NCI-H446 (cell line): ENCODE data around the gene ZNF445.
"Not testable (repeated sequence)": the region's sequence is repeated elsewhere in the genome, so short reads cannot be mapped to it uniquely, and the experiment has no call there.

ENCODE experiments used
- DNase-seq, 2 experiments: peaks; one replicate each; lab custom pipeline; 2025; lab: John Stamatoyannopoulos, UW

ZNF445 gene

DNA sequence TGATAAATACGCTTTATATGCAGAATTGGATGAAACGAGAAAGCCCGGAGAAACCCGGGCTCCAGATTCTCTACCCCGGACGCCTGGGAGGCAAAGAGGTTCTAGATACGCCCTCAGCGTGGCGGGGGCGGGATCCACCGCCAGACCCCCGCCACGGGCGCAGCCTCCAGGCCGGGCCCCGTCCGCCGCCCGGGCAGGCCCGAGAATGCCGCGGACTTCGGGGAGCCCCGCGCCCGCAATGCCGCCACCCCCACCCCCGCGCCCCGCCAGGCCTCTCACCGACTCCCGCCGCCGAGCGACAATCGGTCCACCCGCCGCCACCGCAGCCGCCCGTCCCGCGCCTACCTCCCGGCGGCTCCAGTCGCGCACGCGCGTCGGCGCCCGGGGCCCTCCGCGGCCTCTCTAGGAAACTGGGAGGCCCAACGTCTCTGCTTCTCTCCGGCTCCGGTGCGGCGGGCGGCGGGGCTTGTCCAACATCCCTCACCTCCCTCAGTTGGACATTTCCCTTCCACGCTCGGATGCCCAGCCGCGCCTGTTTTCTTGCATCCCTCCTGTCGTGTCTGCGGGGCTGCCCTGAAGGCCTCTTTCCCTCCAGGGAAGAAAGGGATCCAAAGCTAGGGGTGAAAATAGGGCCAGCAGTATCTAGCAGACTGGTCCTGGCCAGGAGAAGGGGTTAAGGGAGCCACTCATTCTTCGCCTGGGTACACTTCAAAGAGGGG lies at the start of gene ZNF445:
TSS of gene ZNF445 (minus strand) at position 359 of the 719 bp plus-strand sequence. CDS start 22,121 bp downstream, outside the sequence.
- peak; percentile 1 to 60 for DNase-seq

DNA sequence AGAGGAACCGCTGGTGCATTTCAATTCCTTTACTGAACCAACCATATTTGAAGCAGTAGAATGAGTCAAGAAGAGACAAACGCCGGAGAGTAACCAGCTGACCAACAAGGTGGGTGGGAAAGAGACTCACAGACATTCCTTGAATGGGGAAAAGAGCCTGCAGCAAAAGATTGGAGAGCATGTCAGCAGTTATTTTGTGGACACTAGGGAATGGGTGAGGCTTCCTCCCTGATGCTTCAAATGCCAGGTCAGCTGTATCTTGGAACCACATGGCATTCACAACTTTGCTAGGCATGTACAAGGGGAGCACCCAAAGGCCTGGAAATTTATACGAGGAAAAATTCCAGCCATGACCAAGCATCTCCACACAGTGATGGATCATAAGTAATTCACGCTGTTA lies 47.6 kb upstream of the ZNF445 start:
- DNase-seq, result no peak

DNA sequence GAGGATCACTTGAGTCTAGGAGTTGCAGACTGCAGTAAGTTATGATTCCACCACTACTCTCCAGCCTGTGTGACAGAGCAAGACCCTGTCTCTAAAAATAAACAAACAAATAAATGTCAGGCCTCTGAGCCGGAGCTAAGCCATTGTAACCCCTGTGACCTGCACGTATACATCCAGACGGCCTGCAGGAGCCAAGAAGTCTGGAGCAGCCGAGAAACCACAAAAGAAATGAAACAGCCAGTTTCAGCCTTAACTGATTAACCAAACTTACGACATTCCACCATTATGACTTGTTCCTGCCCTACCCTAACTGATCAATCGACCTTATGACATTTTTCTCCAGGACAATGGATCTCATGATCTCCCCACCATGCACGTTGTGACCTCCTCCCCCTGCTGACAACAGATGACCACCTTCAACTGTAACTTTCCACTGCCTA lies 45.0 kb upstream of the ZNF445 start:
- DNase-seq, result no peak

DNA sequence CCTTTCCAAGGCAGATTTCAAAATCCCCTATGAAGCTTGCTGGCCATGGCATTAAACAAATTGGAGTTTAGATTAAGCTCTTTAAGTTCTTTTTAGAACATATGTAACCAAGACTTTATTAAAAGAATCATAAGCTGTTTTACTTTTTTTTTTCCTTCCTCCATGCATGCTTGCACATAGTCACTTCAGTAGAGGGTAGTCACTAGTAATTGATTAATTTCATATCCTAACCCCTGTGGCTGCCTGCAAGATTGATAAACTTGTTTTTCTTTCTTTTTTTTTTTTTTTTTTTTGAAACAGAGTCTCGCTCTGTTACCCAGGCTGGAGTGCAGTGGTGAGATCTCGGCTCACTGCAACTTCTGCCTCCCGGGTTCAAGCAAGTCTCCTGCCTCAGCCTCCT lies 44.3 kb upstream of the ZNF445 start:
- DNase-seq, result no peak

DNA sequence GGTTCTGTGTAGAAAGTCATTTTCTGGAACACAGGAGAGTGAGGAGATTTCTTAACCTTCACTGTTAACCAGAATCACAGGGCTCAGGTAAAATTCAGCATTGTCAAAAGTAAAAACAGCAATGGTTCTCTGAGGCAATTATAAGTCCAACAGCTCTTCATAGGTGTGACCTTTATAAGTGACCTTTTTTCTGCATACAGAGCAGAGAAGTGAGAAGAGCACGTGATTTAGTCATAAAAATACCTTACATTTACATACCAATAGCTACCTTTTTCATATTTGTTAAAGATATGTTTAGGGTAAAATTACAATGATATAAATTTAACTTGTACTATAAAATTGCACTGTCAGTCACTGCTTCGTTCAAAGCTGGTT lies 41.3 kb upstream of the ZNF445 start:
- DNase-seq, result no peak

DNA sequence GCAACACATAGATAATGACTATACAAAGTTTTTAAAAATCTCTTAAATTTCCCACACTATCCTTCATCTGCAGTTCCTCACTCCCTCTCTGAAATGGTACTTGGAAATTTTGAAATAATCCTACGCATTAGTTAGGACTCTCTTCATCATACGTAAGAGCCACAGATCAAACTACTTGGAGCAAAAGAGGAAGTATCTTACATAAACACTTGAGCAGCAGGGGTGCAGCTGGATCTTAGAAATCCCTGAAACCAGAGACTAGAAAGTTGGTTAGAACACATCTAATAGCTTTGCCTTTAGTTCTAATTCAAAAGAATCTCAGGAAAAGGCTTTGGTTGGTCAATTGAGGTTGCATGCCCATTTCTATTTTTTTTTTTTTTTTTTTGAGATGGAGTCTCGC lies 38.8 kb upstream of the ZNF445 start:
- DNase-seq, result no peak

DNA sequence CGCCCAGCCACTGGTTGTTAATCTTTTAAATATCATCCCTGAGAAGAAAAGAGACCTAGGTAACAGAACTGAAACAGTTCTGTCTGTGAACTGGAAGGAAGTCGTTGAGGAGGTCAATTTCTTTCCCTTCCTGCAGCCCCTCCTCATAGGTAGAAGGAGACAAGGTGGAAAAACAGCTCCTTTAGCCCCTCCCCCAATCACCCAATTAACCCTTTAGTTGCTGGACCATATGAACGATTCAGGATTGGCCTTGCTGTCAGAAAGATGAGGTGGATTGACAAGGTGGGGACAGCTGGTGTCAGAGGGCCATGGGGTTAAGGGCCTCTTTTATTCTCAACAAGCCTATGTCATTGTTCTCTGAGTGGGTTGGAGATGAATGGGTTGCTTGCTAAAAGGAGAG lies 36.0 kb upstream of the ZNF445 start:
- DNase-seq, result no peak

DNA sequence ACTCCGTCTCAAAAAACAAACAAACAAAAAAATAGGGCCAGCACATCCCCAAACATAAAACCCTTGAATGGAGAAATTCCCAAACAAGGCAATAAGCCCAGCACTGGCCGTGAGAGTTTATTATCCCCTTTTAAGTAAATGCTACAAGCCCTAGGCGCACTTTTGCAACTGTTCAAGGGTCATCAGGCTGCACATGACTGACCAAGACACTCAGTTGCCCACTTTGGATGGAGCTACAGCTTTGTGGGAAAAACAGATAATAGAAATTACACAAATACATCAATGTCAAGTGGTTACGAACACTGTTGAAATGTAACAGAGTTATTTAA lies 33.7 kb upstream of the ZNF445 start:
- no peak for DNase-seq

DNA sequence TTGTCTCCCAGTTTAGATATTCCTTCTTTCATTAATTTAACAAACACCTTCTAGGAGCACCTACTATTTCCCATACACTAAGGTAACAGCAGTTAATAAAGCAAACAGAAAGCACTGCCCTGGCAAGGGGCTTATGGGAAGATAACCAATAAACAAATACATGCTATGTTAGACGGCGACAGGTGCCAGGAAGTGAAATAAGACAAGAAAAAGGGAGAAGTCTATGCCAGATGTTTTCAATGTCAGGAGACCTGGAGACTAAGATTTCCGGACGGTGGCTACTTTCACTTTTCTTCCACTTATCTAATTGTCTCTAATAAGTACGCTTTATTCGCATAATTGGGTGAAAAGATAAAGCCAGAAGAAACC lies 32.5 kb upstream of the ZNF445 start:
- no peak for DNase-seq

DNA sequence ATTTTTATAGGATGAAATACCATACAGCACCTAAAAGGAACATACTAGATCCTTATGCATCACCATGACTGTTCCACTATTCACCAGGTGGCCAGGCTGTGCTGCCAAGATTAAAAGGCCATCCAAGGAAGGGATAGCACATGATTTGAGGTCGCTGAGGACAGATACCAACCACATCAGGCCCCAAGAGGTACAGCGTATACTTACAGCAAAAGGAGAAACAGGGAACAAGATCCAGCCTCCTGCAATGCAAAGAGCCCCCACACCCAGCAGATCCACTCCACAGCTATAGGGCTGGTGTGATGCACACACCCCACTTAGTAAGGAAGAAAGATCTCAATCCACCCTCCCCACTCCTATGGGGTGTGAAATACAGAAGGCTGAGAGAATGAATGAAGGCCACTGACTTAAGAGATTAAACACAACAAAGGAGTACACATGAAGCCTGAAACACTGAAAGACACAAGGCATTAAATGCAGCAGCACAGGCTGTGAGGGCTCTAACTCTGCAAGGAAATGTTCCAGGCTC lies 32.0 kb upstream of the ZNF445 start:
- DNase-seq, result no peak

DNA sequence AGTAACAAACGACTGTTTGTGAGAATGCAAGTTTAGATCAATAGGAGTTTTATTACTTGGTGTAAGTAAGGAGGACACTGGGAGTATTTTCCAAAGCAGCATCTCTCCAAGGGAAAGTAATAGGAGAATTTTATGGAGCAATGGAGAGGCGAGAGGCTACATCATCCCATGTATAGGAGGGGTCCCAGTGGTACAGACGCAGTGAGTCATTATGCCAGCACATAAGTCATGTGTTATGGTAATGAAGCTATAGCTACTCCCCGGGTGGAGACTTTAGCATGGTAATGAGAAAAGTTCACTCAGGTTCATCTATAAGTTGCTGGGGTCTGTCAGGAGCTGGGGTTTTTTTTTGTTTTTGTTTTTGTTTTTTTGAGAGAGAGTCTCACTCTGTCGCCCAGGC lies 29.5 kb upstream of the ZNF445 start:
- no peak for DNase-seq

DNA sequence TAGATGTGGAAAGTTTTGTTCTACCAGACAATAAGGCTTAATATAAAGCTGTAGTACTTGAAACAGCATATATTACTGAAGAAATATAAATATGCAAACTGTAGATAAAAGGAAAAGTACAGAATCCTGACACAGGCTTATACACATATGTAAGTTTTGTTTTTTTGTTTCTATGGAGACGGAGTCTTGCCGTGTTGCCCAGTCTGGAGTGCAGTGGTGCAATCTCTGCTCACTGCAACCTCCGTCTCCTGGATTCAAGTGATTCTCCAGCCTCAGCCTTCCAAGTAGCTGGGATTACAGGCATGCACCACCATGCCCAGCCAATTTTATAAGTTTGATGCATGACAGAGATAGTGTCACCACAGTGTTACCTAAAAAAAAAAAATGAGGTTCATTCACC lies 29.1 kb upstream of the ZNF445 start:
- DNase-seq, result no peak

DNA sequence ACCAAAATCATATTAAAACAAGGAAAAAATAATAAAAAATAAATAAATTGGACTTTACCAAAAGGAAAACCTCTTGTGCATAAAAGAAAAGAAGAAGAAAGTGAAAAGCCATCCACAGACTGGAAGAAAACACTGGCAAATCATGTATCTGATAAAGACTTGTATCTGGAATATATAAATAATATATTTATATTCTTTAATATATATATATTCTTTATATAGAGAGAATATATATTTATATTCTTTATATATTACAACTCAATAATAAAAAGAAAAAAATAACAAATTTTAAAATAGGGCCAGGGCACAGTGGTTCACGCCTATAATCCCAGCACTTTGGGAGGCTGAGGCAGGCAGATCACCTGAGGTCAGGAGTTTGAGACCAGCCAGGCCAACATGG lies 27.1 kb upstream of the ZNF445 start:
- no peak for DNase-seq

DNA sequence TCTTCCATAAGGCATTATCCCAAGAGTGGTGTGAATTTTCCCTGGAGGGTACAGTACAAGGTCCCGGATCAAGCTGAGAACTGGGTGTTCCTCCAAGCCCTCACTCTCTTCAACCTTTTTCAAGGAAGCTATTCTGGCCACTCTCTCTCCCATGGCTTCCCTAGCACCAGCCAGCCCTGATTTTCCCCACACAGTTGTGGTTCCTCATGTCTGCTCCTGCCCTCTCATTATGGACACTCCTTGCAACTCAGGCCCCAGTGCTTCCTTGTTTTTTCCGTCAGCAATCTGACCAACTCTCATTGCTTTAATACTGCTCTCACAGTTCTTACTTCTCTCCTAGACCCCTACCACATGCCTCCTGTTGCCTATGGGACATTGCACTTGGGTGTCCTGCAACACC lies 25.7 kb upstream of the ZNF445 start:
- DNase-seq, result not testable (repeated sequence)

DNA sequence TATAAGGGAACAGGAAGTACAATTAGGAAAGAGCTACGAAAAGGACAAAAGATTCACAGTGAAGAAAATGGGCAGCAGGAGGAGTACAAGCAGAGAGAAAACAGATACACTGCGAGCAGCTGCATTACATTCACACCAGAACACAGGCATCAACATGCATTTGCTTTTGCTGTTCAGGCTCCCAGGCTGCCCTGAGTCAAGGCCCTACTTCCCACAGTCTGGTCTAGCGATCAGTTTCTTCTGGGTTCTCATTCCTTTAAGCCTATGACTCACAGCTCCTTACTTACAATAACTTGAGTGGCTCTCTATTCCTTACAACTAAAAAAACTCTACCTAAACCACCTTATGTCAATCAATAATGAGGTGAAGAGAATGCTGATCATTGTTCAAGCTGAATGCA lies 24.5 kb upstream of the ZNF445 start:
- DNase-seq, result no peak

DNA sequence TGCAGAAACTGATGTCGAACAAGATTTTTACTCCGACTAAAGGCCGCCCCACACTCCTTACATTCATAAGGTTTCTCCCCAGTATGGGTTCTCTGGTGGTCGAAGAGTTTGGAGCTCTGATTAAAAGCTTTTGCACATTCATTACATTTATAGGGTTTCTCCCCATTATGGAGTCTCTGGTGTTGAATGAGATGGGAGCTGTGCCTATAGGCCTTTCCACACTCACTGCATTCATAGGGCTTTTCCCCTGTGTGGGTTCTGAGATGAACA lies 22.4 kb upstream of the ZNF445 start:
- not testable (repeated sequence) for DNase-seq

DNA sequence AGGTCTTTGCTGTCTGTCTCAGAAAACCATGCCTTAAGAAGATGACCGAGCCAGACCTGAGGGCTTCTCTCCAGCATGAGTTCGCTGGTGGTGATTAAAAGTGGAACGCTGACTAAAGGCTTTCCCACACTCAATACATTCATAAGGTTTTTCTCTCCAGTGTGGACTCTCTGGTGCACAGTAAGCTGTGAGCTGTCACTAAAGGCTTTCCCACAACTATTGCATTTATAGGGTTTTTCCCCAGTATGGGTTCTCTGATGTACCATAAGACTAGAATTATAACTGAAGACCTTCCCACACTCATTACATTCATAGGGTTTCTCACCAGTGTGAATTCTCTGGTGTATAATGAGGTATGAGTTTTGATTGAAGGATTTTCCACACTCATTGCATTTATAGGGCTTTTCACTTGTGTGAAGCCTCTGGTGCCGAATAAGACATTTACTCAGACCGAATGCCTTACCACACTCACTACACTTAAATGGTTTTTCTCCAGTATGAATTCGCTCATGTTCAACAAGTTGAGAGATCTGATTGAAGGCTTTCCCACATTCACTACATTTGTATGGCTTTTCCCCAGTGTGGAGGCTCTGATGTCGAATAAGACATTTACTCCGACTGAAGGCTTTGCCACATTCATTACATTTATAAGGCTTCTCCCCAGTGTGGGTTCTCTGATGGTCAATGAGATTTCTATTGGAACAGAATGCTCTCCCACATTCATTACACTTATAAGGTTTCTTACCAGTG lies 21.9 kb upstream of the ZNF445 start:
- DNase-seq, result no peak

DNA sequence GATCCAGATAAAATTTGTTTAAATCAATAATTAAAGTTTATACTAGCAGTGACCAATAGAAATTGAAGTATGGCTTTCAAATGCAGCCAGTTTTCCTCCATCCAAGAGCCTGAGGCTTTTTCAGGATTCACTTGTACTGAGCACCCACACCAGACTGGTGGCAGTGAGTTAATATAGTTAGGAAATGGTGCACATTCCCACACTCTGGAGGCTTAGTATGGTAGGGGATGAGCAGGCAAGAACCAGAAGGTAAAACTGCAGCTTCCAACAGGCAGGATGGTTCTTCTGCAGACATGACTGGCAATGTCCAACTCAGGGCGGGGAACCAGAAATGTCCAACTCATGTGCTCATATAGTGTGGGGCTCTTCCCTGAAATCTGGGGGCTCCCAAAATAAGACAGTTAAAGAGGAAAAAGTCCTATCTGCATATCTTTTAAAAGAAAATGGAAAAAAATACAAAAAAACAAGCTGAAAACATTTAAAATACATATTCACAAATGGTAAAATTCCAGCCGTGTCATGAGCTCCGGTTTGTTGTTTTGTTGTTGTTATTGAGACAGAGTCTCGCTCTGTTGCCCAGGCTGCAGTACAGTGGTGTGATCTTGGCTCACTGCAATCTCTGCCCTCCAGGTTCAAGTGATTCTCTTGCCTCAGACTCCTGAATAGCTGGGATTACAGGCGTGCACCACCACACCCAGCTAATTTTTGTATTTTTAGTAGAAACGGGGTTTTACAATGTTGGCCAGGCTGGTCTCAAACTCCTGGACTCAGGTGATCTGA lies 18.4 kb upstream of the ZNF445 start:
- no peak for DNase-seq

DNA sequence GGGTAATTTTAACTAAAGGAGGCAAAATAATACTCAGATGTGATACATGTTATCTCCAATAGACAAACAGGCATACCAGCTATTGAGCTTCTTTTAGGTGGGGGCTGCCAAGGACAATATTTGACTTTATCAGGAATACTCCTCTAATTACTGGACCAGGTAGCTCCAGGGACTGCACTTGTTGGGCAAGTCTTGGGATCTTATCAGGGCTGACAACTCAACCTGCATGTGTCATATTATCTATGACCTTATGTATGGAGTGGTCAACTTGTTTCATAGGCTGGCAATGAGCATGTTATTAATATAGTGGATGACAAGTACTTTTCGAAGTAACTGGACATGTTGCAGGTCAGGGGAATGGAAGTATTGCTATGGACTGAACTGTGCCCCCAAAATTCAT lies 15.0 kb upstream of the ZNF445 start:
- no peak for DNase-seq

DNA sequence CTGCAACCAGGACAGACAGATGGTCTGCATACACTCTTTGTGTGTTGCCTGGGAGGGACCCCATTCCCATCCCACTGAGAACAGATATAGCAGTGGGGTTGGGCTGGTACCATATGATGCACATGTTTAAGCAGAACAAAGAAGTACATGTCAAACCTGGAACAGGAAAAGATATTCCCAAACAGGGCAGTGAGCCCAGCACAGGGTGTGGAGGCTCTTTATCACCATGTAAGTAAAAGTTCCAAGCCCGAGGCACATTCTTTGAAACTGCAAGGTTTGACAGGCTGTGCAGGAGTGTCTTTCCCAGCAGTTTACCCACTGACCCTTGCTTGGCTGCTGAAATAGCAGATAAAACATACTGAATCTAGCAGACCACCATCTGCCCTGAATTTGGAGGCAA lies 5.3 kb upstream of the ZNF445 start:
- no peak for DNase-seq

DNA sequence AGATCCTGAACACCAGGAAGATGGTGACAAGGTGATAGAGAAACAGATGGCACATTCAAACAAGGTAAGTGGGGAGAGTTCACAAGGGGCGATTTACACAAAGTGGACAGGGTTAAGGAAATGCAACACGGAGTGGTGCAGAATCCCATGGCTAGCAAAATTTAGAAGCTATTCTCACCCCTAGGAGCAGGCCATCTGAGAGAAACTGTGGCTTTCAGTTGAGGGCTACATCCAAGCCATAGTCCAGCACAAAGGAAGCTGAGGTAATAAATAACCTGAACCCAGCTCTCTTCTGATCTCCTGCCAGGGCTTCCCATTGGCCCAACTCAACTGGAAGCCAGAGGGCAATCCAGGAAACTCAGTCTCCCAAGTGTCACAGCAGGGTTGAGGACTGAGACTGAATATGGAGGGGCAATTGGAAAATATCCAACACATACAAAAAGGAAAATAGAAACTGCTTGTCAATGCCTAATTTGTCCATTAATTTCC lies 1.2 kb upstream of the ZNF445 start:
- DNase-seq, result no peak

DNA sequence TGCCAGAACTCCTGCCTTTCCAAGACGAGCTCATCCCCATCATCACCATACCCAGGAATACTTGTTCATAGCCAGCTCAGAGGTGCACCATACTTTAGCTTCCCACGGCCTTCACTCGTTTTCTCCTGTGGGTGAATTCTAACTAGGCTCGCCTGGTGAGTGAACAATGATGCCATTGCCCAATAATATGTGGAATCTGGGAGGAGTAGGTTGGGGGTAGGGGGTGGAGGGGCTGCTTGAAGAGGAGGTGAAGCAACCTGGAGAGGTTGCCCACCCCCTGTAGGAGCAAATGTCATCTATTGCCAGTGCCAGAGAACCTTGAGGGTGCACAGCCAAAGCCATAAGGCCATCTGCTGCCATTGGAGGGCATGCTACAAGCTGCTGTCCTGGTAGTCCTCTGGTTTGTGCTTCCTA lies 592 bp upstream of the ZNF445 start:
- DNase-seq, result no peak

DNA sequence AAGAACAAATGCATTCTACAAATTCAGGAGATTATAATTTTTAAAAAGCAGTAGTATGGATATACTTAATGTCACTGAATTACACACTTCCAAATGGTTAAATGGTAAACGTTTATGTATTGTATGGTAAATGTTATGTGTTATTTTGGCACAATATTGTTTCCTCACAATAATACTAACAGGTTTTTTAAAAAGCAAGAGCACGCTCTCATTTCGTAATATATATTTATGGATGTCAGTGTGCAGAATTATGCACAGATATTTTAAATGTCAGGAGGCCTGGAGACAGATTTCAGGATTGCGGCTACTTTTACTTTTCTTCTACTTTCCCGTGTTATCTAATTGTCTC lies 533 bp downstream of the ZNF445 start:
- no peak for DNase-seq
